Measurements from ENCODE around the gene TAOK2. TPM values are rescaled to one million over a fixed set of nuclear protein-coding genes. Genes with fewer than 3 reads are reported as not detected.

TAOK2 gene
- total and polyA plus RNA-seq, 8 donors: 13.5 to 41.1 (median 18.0) TPM

GRCh38 chr16:29975134-29975538 is 1.5 kb downstream of the TAOK2 start:
- Histone ChIP-seq H3K4me1 (peaks cover 0 to 17% (median 9%) of the 10 kb centered on the region in 3 donors), H3K27ac (peak overlapping the region in 1 of 4 donors; percentile 71), H3K27me3 (no peaks in the 10 kb centered on the region), H3K9me3 (no peaks in the 10 kb centered on the region), H3K4me3 (peak overlapping the region in 3 of 4 donors; percentile 73 to 93 (median 90)), H3K36me3 (peaks cover 6 to 17% (median 7%) of the 10 kb centered on the region in 3 donors)
- TF ChIP-seq, protein P1, sequence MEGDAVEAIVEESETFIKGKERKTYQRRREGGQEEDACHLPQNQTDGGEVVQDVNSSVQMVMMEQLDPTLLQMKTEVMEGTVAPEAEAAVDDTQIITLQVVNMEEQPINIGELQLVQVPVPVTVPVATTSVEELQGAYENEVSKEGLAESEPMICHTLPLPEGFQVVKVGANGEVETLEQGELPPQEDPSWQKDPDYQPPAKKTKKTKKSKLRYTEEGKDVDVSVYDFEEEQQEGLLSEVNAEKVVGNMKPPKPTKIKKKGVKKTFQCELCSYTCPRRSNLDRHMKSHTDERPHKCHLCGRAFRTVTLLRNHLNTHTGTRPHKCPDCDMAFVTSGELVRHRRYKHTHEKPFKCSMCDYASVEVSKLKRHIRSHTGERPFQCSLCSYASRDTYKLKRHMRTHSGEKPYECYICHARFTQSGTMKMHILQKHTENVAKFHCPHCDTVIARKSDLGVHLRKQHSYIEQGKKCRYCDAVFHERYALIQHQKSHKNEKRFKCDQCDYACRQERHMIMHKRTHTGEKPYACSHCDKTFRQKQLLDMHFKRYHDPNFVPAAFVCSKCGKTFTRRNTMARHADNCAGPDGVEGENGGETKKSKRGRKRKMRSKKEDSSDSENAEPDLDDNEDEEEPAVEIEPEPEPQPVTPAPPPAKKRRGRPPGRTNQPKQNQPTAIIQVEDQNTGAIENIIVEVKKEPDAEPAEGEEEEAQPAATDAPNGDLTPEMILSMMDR (IDR thresholded peaks at IDR 0.05): no peak
- no peak for ATAC-seq
- 45 to 53% methylated on average over 5 of the region's 5 CpGs for WGBS, 2 donors
- FAIRE-seq: no peak
- DNase-seq: no peak
- intact Hi-C loops (cut with DNase I): no loop called here

GRCh38 chr16:29975811-29976511 is 2.3 kb downstream of the TAOK2 start:
- ATAC-seq: no peak
- intact Hi-C loops (cut with DNase I): no loop called here
- no peak overlapping the region for H3K27ac ChIP-seq
- no peak for DNase-seq
- WGBS, 2 donors: 13 to 14% methylated on average over 6 of the region's 6 CpGs
- no peak for FAIRE-seq
- H3K27me3 ChIP-seq: no peaks in the 10 kb centered on the region
- H3K9me3 ChIP-seq: no peaks in the 10 kb centered on the region
- peak overlapping the region in 2 of 4 donors; percentile 90 to 93 for H3K4me3 ChIP-seq
- H3K4me1 ChIP-seq: peaks cover 0 to 17% (median 9%) of the 10 kb centered on the region in 3 donors
- H3K36me3 ChIP-seq: peaks cover 6 to 25% (median 7%) of the 10 kb centered on the region in 3 donors
- TF ChIP-seq, protein P1 (IDR thresholded peaks at IDR 0.05): no peak

GRCh38 chr16:29977063-29977825 is 3.6 kb downstream of the TAOK2 start:
- H3K9me3 ChIP-seq: no peaks in the 10 kb centered on the region
- no peak overlapping the region for H3K4me3 ChIP-seq
- peaks cover 0 to 17% (median 9%) of the 10 kb centered on the region in 3 donors for H3K4me1 ChIP-seq
- no peak for DNase-seq
- no peak overlapping the region for H3K27ac ChIP-seq
- H3K36me3 ChIP-seq: peaks cover 6 to 37% (median 14%) of the 10 kb centered on the region in 3 donors
- WGBS, 2 donors: 86 to 87% methylated on average over 9 of the region's 9 CpGs
- TF ChIP-seq, protein P1 (IDR thresholded peaks at IDR 0.05): no peak
- intact Hi-C loops (cut with DNase I): no loop called here
- ATAC-seq: no peak
- FAIRE-seq: no peak
- no peaks in the 10 kb centered on the region for H3K27me3 ChIP-seq

GRCh38 chr16:29978081-29978480 is 4.4 kb downstream of the TAOK2 start:
- Histone ChIP-seq H3K27ac (no peak overlapping the region), H3K36me3 (peaks cover 6 to 46% (median 20%) of the 10 kb centered on the region in 3 donors), H3K27me3 (no peaks in the 10 kb centered on the region), H3K9me3 (no peaks in the 10 kb centered on the region), H3K4me3 (no peak overlapping the region), H3K4me1 (peaks cover 0 to 17% (median 9%) of the 10 kb centered on the region in 3 donors)
- intact Hi-C loops (cut with DNase I): no loop called here
- no peak for FAIRE-seq
- WGBS, 2 donors: 89 to 95% methylated on average over 9 of the region's 9 CpGs
- TF ChIP-seq, protein P1 (IDR thresholded peaks at IDR 0.05): no peak
- ATAC-seq: no peak
- DNase-seq: no peak

Data from pancreas (tissue), 10 donors.